SHP77 (cell line): ENCODE data around the gene SULT2B1.
A peak's percentile ranks its signal among the peaks of the same experiment; 100 is the strongest.
"Not testable (repeated sequence)": the region's sequence is repeated elsewhere in the genome, so short reads cannot be mapped to it uniquely, and the experiment has no call there.

Experiments
- DNase-seq, 2 experiments: peaks; one replicate each; lab custom pipeline; 2025; lab: John Stamatoyannopoulos, UW

Gene SULT2B1

GRCh38 chr19:48529156-48529555 is 22.8 kb upstream of the SULT2B1 start:
- no peak for DNase-seq

GRCh38 chr19:48530066-48530720 is 21.8 kb upstream of the SULT2B1 start:
- DNase-seq: no peak

GRCh38 chr19:48530770-48531169 is 21.2 kb upstream of the SULT2B1 start:
- DNase-seq: no peak

GRCh38 chr19:48533770-48534169 is 18.2 kb upstream of the SULT2B1 start:
- no peak for DNase-seq

GRCh38 chr19:48537541-48537940 is 14.4 kb upstream of the SULT2B1 start:
- DNase-seq: no peak

- not testable (repeated sequence) for DNase-seq
Observed at GRCh38 chr19:48538057-48538456, 13.9 kb upstream of the SULT2B1 start.

GRCh38 chr19:48539503-48540096 is 12.4 kb upstream of the SULT2B1 start:
- DNase-seq: peak; percentile 97 to 98

- DNase-seq: peak; percentile 65 to 72
Observed at GRCh38 chr19:48540110-48540509, 11.9 kb upstream of the SULT2B1 start.

- DNase-seq: no peak
Observed at GRCh38 chr19:48541813-48542212, 10.2 kb upstream of the SULT2B1 start.

- DNase-seq: no peak
Observed at GRCh38 chr19:48543121-48543710, 8.8 kb upstream of the SULT2B1 start.

- no peak for DNase-seq
Observed at GRCh38 chr19:48544856-48545750, 6.9 kb upstream of the SULT2B1 start.

- DNase-seq: no peak
Observed at GRCh38 chr19:48547722-48548121, 4.2 kb upstream of the SULT2B1 start.

- no peak for DNase-seq
Observed at GRCh38 chr19:48548253-48548911, 3.6 kb upstream of the SULT2B1 start.

- no peak for DNase-seq
Observed at GRCh38 chr19:48549380-48549779, 2.6 kb upstream of the SULT2B1 start.

GRCh38 chr19:48552406-48553322 is 692 bp downstream of the SULT2B1 start:
- no peak for DNase-seq

- no peak for DNase-seq
Observed at GRCh38 chr19:48553676-48554384, 1.9 kb downstream of the SULT2B1 start.

- DNase-seq: no peak
Observed at GRCh38 chr19:48554385-48555091, 2.6 kb downstream of the SULT2B1 start.

- peak in 1 of 2 experiments; percentile 32 for DNase-seq
Observed at GRCh38 chr19:48556163-48556562, 4.2 kb downstream of the SULT2B1 start.

GRCh38 chr19:48556825-48557224 is 4.9 kb downstream of the SULT2B1 start:
- no peak for DNase-seq
